G401.6 (cell line): ENCODE results near the gene E2F3.
"Not testable (repeated sequence)": the region's sequence is repeated elsewhere in the genome, so short reads cannot be mapped to it uniquely, and the experiment has no call there.

ENCODE experiments used
- FAIRE-seq: peaks from 2 replicates; lab custom pipeline; 2012; peaks lifted over from hg19 to GRCh38; lab: Jason Lieb, UNC

E2F3 gene

DNA sequence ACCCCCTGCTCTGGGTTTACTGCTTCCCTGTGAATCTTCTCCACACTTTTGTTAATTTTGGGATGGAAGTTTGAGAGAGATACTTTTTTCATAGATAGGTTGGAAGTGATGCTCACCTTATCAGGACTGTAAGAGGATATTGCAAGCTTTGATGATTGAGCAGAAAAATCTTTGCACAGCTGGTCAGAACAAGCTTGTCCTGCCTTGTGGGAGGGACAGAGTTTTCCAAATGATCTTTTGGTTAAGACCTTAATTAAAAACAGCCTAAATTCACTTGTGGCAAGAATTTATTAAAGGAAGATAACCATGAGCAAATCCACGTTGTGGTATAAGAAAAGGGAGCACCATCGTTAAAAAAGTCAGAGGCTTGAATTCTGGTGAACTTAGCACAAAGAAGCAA, 32.2 kb downstream of the E2F3 start:
- FAIRE-seq = no peak

DNA sequence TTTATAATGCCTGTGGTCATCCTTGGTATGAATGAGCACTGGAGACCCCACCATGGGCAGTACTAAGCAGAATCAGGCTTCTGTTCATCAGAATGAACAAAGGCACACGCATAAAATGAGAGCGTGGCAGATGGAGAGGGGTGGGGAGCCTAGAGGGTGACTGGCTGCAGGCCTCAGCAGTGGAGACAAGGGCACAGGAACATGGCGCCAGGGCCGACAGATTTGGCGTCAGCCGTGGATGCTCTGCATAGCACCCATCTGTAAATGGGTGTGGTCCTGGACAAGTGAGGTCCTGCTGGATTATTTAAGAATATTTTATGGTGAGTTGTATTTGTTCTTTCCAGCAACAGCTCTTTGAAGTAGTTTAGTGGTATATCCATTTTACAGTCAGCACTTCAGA, 33.1 kb downstream of the E2F3 start:
- no peak for FAIRE-seq

DNA sequence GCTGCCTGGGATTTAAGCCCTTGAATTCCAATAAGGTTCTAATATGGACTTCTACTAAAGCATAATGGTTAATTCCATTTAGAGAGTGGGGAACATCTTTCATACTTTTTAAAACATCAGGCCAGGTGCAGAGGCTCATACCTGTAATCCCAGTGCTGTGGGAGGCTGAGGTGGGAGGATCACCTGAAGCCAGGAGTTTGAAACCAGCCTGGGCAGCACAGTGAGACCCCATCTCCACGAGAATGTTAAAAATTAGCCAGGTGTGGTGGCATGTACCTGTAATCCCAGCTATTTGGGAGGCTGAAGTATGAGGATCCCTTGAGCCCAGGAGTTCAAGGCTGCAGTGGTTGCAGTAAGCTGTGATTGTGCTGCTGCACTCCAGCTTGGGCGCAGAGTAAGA, 35.0 kb downstream of the E2F3 start:
- no peak for FAIRE-seq

DNA sequence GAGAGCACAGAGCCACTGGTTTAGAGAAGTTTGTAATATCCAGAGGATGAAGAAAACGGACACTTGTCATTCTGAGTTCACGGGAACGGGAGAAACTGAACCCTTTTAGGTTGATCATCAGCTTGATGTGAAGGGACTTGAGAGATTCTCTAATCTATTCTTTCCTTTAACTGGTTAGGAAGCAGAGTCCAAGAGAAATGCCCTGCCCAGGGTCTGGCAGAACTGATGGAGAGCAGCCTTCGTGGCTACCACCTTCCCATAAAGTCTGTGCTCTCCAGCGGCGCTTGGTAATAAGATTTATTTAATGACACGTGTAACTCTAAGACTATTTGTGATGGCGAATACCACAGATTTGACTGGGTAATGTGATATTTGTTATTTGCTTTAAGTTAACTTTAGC, 36.0 kb downstream of the E2F3 start:
- no peak for FAIRE-seq

GRCh38 chr6:20438462-20439070, 36.9 kb downstream of the E2F3 start:
- no peak for FAIRE-seq

DNA sequence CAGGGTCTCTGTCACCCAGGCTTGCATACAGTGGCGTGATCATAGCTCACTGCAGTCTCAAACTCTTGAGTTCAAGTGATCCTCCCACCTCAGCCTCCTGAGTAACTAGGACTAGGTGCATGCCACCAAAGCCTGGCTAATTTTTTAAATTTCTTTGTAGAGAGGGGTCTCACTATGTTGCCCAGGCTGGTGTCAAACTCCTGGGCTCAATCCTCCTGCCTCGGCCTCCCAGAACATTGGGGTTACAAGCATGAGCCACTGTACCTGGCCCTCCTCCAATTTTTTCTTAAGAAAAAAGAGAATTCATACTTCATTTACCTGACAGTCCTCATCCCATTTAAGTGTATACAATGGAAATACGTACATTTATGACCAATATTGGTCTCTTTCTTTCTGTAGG, 37.9 kb downstream of the E2F3 start:
- FAIRE-seq = no peak

GRCh38 chr6:20440296-20440695, 38.6 kb downstream of the E2F3 start:
- FAIRE-seq = no peak

DNA sequence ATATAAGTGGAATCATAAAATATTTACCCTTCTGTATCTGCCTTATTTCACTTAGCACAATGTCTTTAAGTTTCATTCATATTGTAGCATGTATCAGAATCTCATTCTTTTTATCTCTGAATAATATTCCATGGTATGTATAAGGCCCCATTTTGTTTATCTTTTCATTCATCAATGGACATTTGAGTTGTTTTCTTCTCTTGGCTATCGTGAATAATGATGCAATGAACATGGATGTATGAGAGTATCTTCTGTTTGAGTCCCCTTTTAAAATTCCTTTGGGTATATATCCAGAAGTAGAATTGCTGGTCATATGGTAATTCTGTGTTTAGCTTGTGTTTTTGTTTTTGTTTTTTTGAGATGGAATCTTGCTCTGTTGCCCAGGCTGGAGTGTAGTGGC, 39.6 kb downstream of the E2F3 start:
- FAIRE-seq = no peak

GRCh38 chr6:20441921-20442320, 40.2 kb downstream of the E2F3 start:
- no peak for FAIRE-seq

DNA sequence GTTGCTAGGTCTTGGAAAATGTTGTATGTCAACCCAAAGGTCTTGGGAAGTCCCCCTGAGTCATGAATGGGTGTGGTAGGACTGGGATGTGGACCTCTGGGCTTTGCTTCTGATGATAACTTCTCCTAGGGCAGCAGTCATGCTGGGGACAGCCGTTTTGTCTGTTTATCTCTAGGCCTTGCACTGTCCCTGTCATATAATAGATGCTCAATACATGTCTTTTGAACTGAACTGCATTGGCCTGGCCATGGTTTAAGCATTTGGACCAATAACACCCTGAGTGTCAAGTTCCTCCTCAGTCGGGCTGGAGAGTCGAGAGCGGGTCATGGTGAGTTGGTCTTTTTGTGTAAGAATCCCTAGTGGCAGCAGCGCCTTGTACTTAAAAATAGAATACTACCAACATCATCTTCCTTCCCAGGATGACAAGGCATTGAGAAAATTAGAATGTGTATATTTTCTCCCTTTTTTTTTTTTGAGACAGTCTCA, 43.1 kb downstream of the E2F3 start:
- no peak for FAIRE-seq

DNA sequence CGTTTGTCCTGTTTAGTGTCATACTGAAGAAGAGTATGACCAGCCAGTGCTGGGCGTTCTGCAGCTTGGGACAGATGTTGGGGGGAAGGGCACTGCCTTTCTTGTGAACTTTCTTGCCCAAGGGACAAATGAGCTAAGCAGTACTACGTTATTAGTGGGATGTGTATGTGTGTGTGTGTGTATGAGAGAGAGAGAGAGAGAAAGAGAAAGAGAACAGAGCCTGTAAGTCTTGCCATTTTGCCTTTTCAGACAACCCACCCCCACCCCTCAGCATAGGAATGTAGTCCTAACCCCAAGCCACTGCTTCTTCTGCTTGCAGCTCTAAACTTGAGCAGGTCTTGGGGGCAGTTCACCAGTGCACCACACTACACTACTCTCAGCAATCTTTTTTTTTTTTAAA, 45.5 kb downstream of the E2F3 start:
- FAIRE-seq = no peak

GRCh38 chr6:20447581-20448132, 46.0 kb downstream of the E2F3 start:
- FAIRE-seq = no peak

DNA sequence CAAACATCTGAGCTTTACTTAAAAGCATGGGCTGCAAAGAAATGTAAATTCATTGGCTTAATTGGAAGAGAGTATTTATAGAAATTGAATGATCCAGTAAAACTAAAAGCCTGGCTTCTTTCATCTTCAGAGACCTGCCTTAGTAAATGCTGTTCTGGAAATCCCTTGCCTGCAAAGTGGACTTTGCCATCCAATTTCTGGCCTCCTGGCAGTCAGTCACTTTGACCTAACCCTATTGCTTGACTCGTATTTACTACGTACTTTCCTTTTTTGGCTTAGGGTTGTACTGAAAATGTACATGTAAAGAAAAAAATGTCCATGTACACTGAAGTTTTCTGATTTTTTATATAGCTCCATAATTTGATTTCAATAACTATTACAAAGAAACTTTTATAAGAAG, 47.1 kb downstream of the E2F3 start:
- no peak for FAIRE-seq

DNA sequence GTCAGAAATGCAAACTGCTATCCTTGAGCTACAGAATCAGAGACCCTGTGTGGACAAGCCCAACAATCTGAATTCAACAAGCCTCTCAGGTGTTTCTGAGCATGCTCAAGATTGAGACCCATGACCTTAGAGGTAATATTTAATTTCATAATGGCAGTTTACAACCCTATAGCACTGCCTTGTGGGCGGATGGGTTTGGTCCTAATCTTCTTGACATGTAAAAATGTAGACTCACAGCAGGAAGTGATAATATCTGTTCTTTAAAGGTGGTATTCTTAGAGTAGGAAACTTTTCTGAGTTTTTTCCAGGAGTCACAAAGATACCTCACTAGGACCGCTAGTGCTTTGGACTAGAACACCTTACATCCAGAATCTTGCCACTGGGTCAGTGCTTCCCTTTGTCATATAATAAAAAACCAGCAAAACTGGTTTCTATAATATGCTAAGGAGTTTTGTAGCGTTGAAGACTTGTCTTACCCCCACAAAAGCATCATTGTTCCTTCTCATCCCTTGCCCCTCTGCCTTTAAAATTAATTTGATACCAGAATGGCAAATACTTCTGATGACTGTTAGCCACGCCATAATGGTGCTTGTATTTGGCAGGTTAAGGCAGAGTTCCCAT, 52.6 kb downstream of the E2F3 start:
- no peak for FAIRE-seq

GRCh38 chr6:20455251-20455940, 53.7 kb downstream of the E2F3 start:
- FAIRE-seq = no peak

DNA sequence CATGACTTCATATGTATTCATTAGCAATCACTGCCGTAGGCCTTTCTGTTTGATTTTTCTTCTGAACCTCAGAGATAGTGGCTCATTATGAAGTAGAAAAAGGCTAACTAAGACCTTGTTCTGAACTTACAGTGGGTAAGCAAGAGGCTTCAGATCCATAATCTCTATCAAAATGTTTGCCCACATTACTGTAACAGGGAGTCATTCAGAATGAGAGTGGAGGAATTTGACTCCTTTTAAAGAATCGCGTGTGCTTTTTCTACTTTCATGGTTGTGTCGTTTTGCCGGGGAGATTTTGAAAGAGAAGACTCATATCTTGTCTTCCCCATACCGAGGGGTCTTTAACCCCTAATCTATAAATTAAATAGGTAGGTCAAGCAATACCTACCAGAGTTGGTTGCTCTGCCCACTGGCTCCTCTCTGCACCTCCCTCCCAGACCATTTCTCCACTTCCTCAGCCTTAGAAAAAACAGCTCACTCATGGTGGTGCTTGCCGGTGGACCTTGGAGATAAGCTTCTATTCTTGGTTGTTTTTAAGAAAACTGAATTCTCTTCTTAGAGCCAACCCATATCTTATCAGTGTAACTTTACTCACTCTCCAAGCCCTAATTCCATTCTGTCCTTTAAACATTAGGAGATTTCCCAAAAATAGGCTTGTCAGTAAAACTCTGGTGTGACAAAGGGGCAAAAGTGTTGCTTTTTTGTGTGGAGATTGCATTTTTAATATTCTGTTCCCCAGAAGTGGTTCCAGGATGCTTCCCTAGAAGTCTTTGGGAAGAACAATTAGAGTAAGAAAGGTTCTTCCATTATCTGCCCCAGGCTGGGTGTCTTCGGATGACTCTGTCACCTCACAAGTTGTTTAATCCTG, 56.6 kb downstream of the E2F3 start:
- FAIRE-seq = no peak

DNA sequence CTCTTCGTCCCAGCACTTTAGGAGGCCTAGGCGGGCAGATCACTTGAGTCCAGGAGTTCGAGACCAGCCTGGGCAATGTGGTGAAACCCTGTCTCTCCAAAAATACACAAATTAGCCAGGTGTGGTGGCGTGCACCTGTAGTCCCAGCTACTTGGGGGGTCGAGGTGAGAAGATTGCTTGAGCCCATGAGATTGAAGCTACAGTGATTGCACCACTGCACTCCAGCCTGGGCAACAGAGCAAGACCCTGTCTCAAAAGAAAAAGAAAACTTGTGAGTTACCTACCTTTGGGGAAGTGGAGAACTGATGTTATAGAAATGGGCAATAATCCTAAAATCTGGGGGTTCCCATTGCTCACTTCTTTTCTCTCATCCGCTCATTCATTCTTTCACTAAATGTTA, 58.0 kb downstream of the E2F3 start:
- FAIRE-seq = no peak

- FAIRE-seq = no peak
Observed at GRCh38 chr6:20461576-20461975, 59.9 kb downstream of the E2F3 start.

DNA sequence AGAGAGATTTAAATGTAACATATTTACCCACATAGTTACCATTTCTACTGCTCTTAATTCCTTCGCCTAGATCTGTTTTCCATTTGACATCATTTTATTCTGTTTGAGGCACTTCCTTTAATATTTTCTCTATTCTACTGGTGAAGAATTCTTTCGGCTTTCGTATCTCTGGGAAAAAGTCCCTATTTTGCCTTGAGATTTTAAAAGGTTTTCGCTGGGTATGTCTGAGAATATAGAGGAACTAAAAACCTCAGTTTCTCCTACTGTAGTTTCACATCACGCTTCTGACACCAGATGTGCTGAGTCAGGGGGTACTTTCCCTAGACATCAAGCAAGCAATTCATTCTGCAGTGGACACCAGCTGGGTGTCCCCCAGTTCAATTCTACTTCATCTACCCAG, 61.7 kb downstream of the E2F3 start:
- FAIRE-seq = no peak

- FAIRE-seq = no peak
Observed at GRCh38 chr6:20464041-20464440, 62.4 kb downstream of the E2F3 start.

DNA sequence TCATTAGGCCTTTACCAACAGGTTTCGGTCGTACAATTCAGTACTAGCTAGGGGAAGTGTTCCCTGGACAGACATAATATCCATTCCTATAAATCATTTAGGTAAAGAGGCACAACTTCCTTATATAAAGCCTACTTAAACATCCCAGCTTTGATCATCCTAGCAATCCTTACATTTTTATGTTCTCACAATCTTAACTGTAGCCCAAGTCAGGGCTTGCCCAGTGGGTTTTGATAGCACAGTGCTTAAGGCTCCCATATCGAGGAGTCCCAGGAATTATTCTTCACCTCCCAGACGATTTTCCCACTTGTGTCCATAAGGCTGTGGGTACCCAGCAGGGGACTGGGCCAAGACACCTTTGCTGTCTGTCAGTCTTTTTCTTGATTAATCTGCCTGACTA, 63.2 kb downstream of the E2F3 start:
- no peak for FAIRE-seq

DNA sequence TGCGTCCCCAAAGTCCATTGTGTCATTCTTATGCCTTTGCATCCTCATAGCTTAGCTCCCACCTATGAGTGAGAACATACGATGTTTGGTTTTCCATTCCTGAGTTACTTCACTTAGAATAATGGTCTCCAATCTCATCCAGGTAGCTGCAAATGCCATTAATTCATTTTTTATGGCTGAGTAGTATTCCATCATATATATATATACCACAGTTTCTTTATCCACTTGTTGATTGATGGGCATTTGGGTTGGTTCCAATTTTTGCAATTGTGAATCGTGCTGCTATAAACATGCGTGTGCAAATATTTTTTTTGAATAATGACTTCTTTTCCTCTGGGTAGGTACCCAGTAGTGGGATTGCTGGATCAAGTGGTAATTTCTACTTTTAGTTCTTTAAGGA, 63.9 kb downstream of the E2F3 start:
- not testable (repeated sequence) for FAIRE-seq

DNA sequence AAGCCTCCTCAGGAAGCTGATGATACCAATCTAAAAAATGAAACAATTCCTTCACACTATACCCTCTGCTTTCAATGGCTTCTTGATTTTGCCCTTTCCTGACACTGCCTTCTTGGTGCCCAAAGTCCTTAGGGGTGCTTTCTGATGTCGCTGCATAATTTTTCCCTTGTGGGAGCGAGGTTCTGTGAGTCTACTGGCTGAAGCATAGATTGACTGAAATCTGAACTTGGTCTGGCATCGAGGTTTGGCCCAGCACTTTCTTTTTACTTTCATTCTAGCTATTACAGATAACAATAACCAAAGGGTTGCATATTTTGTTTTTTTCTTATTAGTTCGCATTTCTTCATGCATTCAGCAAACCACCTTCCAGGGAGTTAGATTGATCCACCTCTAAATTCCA, 65.8 kb downstream of the E2F3 start:
- no peak for FAIRE-seq
